ENCODE measurements around the gene DNMBP.

- no peak for TF ChIP-seq POLR2A (IDR thresholded peaks at IDR 0.05; ENCODE audit: low read depth, low read length)
- TF ChIP-seq POLR2AphosphoS5 (IDR thresholded peaks at IDR 0.05; ENCODE audit: low read depth, low read length): no peak
- TF ChIP-seq TAF1 (IDR thresholded peaks at IDR 0.05; ENCODE audit: borderline replicate concordance, low read depth, low read length): no peak
Measured at GRCh38 chr10:100013621-100014020, 3.9 kb upstream of the DNMBP start.
